Skin epidermis (tissue), 12 donors: Measurements from ENCODE around the gene DOLPP1.

Experiments
- H3K27ac ChIP-seq, 21 experiments: fragments of 200-600 bp; sonication (generic) in 11 of 21; one replicate each; pipeline ENCODE4 v1.5.0; 2020; ENCODE audit warnings: mild to moderate bottlenecking in 3 of 21, inconsistent platforms in 2 of 21, moderate library complexity in 2 of 21
- H3K4me3 ChIP-seq, 7 experiments: fragments of 200-600 bp; sonication (generic) in 2 of 7; one replicate each; pipeline ENCODE4 v1.5.0; 2020; ENCODE audit warnings: inconsistent platforms in 2 of 7, mild to moderate bottlenecking in 2 of 7, moderate library complexity in 1 of 7

DOLPP1 gene

DNA sequence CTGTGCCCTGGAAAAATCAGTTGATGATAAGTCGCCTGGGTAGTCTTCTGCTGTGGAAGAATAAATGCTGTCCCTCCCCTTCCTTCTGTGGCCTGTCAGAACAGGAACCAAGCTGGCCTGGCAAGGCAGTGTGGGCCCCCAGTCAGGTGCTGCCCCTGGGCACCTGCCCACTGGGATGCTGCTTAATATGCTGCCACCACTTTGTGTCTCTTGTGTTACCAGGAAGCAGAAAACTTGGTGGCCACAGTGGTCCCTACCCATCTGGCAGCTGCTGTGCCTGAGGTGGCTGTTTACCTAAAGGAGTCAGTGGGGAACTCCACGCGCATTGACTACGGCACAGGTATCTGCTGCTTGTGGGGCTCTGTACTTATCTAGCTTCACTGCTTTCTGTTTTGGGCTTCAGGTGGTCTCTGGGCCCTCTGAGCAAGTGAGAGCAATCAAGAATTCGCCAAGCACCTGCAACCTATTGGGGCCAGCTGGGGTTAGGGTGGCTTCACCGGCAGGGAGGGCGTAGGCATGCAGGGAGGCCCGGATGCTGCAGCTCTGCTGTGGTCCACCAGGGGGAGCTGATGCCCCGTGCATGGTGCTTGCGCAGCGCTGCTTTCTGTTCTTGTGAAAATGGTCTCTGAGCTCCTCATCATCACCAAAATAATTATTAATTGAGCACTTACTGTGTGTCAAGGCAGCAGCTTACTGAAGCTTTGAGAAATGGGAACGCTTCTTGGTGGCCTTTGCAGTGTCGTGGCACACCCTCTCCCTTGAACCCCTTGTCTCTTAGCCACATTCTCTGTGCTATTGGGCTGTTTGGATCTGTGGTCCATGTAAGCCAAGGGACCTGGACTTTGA is 50.6 kb downstream of the DOLPP1 start:
- Histone ChIP-seq H3K27ac (peak overlapping the region in 3 of 21 experiments; percentile 17 to 58 (median 37)), H3K4me3 (no peak overlapping the region)

DNA sequence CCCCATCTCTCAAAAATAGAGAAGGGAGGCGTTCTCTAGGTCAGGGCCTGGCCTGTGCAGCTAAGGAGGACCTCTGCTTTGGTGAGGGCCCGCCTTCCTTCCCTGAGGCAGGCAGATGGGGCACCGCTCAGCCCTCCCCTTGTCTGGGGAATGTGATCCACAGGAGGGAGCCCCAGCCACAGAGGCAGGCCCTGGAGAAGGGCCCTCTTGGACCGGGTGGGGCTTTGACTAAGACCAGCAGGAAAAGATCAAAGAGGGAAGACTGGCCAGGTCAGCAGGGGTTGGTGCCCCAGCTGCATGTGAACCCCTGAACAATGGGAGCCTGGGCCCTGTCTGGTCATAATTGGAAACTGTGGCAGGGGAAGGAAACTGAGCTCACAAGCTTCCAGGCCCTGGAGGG is 52.2 kb downstream of the DOLPP1 start:
- H3K27ac ChIP-seq: peak overlapping the region in 1 of 21 experiments; percentile 45
- no peak overlapping the region for H3K4me3 ChIP-seq

- peak overlapping the region in 1 of 21 experiments; percentile 16 for H3K27ac ChIP-seq
- no peak overlapping the region for H3K4me3 ChIP-seq
These were observed 54.6 kb downstream of the DOLPP1 start for GRCh38 chr9:129135476-129135875.

DNA sequence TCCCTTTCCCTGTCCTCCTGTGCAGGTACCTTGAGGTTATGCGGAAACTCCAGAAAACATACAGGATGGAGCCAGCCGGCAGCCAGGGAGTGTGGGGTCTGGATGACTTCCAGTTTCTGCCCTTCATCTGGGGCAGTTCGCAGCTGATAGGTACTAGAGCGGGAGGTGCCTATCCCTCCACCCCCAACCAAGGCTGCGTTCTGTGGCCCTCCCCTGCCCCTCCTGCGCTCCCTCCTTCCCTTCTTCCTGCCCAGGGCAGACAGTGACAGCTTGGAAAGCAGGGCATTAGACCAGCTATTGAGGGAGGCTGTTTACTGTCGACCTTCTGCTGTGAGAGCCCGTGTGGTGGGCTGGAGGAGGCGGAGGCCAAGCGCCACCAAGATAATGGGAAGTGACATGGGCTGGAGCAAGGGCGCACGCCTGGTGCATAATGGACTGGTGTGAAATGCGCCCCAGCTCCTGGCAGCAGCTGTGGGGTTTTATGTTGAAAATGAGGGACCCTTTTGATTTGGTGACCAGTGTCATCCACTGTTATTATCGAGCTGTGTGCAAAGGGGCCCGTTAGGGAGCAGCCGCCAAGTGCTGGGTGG is 55.6 kb downstream of the DOLPP1 start:
- Histone ChIP-seq H3K27ac (peak overlapping the region in 12 of 21 experiments; percentile 96 to 100 (median 100)), H3K4me3 (no peak overlapping the region)

DNA sequence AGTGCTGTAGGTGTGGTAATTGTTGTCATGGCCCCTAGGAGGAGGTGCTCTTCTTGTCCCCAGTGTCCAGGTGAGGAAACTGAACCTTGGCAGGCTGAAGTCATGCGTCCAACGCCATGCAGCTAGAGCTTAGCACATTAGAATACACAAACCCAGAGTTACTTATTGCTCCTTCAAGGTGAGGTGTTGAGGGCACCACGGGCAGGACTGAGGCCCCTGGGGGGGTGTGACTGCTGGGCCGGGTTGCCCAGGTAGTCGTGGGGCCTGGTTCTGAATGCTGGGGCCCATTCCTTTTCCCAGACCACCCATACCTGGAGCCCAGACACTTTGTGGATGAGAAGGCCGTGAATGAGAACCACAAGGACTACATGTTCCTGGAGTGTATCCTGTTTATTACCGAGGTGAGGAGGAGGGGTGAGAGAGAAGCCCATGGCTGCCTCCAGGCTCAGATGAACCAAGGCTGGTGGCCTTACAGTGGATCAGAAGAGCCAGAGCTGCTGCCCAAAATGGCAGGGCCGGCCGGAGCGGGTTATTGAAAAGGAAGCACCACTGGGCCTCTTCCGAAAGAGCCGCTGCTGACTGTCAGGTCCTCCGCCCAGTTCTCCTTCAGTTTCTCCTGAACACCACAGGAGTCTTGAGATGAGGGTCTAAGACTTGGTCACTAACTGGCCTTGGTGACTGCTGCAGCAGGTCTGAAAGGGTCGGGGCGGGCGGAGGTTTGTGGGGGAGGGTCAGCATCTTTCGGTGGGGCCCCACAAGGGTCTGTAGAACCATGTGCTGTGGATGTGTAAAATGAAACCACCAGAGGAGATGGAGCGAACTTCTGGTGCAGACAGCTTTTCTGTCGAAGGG is 56.6 kb downstream of the DOLPP1 start:
- peak overlapping the region in 20 of 21 experiments; percentile 96 to 100 (median 100) for H3K27ac ChIP-seq

DNA sequence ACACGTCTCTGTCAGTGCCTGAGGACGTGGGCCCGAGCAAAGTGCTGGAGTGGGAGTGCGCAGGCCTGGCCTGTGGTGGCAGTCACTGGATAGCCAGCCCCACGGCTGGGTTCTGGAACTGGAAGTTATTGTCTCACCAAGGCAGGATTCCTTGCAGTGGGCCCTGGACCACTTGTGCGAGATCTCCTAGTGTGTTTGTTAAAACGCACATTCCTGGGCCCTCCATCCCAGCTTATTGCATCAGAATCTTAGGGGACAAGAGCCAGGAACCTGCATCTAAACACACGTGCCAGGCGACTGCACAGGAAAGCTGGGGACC is 57.2 kb downstream of the DOLPP1 start:
- Histone ChIP-seq H3K27ac (peak overlapping the region in 20 of 21 experiments; percentile 96 to 100 (median 100)), H3K4me3 (no peak overlapping the region)

More for the DNA sequence above, 56.6 kb downstream of the DOLPP1 start:
- no peak overlapping the region for H3K4me3 ChIP-seq

DNA sequence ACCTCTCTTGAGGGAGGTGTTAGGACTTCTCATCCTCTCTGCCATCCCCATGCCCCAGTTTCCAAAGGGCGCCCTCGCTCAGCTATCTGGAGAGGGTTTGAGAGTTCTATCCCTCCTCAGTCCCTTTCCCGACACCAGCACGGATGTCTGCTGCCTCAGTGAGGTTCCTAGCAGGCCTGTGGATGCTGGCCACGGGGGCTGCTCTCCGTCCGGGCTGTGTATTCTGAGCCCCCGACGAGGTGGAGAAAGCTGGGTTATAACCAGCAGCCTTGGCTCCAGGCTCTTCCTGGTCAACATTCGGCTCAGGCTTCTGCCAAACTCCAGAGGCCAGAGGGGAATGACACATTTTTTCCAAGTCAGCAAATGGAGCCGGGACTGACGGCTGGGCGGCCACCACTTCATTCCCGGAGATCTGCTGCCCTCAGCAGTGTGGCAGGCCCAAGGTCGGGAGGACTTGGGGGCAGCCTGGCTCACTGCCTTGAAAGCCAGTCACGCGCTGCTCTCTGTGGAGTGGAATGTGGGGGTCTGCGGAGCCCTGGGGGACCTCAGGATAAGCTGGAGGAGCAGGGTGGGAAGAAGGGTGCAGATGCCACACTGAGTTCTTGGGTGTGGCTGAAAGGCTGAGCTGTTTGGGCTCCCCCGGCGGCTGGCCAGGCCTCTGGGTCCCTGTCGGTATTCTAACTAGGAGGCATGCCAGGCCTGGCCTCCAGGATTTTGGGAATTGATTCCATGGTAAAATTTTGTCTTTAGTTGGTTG is 57.7 kb downstream of the DOLPP1 start:
- peak overlapping the region in 2 of 7 experiments; percentile 20 to 35 for H3K4me3 ChIP-seq
- peak overlapping the region; percentile 28 to 100 (median 100) for H3K27ac ChIP-seq

- Histone ChIP-seq H3K27ac (peak overlapping the region; percentile 17 to 100 (median 100)), H3K4me3 (peak overlapping the region; percentile 20 to 39 (median 29))
These were observed 58.5 kb downstream of the DOLPP1 start for GRCh38 chr9:129139233-129139992.

DNA sequence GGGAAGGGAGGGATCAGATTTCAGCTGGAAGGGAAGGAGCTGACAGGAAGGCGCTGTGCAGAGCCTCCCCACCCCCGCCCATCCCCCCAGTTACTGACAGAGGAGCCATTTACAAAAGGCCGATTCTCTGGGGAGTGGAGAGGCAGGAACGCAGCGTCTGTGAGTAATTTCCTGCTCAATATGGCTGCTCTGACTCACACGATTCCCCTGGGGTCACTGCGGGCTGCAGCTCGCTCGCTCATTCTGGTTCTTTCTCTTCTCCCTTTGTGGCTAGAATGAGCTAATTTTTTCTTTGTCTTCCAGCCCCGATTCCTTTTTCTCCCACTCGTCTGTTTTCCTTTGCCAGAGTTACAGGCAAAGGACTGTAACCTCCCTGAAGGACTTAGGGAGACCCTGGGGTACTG is 59.1 kb downstream of the DOLPP1 start:
- H3K27ac ChIP-seq: peak overlapping the region; percentile 95 to 100 (median 100)

More for the DNA sequence above, 59.1 kb downstream of the DOLPP1 start:
- peak overlapping the region; percentile 20 to 39 (median 29) for H3K4me3 ChIP-seq
